ENCODE data around the gene CT45A6.
"Not testable (repeated sequence)": the region's sequence is repeated elsewhere in the genome, so short reads cannot be mapped to it uniquely, and the experiment has no call there.

DNA sequence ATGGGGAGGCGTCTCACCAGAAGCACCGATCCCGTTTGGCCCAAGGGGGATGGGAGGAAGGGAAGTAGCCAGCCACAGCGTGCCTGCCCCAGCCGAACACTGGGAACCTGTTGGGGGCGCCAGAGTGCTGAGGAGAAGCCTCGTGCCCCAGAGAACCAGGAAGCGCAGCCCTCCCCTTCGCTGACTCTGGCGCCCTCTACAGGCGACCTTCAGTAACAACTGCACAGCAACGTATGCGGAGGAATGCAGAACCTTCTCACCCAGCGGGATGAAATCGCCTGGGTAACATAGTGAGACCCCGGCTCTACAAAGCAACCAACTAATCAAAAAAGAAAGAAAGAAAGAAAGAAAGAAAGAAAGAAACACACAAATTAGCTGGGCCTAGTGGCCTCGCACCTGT, 34.5 kb downstream of the CT45A6 start, which contains the start of gene CT45A3:
- TF ChIP-seq EP300 (IDR thresholded peaks at IDR 0.05; ENCODE audit: borderline replicate concordance in 1 of 2, control insufficient read depth in 1 of 2, low read depth in 2 of 2, low read length in 2 of 2); SUPT20H (IDR thresholded peaks at IDR 0.05; ENCODE audit: borderline replicate concordance, control insufficient read depth, low read depth, low read length); SRF (IDR thresholded peaks at IDR 0.05; ENCODE audit: low read depth in 2 of 2, low read length in 2 of 2); EGR1 (IDR thresholded peaks at IDR 0.05; ENCODE audit: borderline replicate concordance in 1 of 2, low read depth in 2 of 2, low read length in 2 of 2); MXI1 (IDR thresholded peaks at IDR 0.05; ENCODE audit: low read depth, low read length); MTA3 (IDR thresholded peaks at IDR 0.05; ENCODE audit: borderline replicate concordance, low read length); EZH2 (IDR thresholded peaks at IDR 0.05; ENCODE audit: borderline replicate concordance, control insufficient read depth, low read depth, low read length); MEF2A (IDR thresholded peaks at IDR 0.05; ENCODE audit: insufficient read depth, low read depth, low read length); NFYB (IDR thresholded peaks at IDR 0.05; ENCODE audit: insufficient read depth, low read depth, low read length): not testable (repeated sequence)
- TF ChIP-seq, protein P1, sequence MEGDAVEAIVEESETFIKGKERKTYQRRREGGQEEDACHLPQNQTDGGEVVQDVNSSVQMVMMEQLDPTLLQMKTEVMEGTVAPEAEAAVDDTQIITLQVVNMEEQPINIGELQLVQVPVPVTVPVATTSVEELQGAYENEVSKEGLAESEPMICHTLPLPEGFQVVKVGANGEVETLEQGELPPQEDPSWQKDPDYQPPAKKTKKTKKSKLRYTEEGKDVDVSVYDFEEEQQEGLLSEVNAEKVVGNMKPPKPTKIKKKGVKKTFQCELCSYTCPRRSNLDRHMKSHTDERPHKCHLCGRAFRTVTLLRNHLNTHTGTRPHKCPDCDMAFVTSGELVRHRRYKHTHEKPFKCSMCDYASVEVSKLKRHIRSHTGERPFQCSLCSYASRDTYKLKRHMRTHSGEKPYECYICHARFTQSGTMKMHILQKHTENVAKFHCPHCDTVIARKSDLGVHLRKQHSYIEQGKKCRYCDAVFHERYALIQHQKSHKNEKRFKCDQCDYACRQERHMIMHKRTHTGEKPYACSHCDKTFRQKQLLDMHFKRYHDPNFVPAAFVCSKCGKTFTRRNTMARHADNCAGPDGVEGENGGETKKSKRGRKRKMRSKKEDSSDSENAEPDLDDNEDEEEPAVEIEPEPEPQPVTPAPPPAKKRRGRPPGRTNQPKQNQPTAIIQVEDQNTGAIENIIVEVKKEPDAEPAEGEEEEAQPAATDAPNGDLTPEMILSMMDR (IDR thresholded peaks at IDR 0.05 in 2 of 3, conservative IDR thresholded peaks at IDR 0.05 in 1 of 3; ENCODE audit: control insufficient read depth in 2 of 3, extremely low read depth in 1 of 3, insufficient read depth in 1 of 3, low read depth in 3 of 3, low read length in 3 of 3) = not testable (repeated sequence)
- TF ChIP-seq, protein P2, sequence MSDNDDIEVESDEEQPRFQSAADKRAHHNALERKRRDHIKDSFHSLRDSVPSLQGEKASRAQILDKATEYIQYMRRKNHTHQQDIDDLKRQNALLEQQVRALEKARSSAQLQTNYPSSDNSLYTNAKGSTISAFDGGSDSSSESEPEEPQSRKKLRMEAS (IDR thresholded peaks at IDR 0.05; ENCODE audit: low read depth, low read length) = not testable (repeated sequence)
